Measurements from ENCODE around the gene EPB41L5.
"Not testable (repeated sequence)": the region's sequence is repeated elsewhere in the genome, so short reads cannot be mapped to it uniquely, and the experiment has no call there.

GRCh38 chr2:120045775-120046174, 32.9 kb downstream of the EPB41L5 start:
- TF ChIP-seq CTCF, POLR2A (IDR thresholded peaks at IDR 0.05): not testable (repeated sequence)
